GM21576 (cell line): Measurements from ENCODE around the gene MACROH2A2.
"Not testable (repeated sequence)": the region's sequence is repeated elsewhere in the genome, so short reads cannot be mapped to it uniquely, and the experiment has no call there.

ENCODE experiments used
- ATAC-seq: cut with Tn5 transposase; IDR thresholded peaks from one replicate; pipeline ENCODE4 v1.9.1; 2021; ENCODE audit warnings: mild to moderate bottlenecking, moderate library complexity; ENCODE audit not compliant: unreplicated experiment

The MACROH2A2 gene

DNA sequence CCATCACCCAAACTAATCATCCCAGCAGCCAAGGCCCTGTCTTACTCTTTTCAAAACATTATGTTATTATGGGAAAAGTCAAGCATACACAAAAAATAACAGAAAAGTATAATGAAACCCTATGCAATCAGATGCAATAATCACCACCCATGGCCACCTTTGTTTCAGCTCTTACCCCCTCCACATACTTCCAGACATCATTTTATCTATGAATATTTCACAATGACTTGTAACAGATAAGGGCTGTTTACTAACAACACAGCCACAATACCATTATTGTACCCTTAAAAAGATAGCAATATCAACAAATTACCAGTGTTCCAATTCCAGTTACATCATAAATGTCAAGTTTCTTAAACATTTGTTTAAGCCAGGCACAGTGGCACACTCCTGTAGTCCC is 44.8 kb downstream of the MACROH2A2 start:
- ATAC-seq: no peak

DNA sequence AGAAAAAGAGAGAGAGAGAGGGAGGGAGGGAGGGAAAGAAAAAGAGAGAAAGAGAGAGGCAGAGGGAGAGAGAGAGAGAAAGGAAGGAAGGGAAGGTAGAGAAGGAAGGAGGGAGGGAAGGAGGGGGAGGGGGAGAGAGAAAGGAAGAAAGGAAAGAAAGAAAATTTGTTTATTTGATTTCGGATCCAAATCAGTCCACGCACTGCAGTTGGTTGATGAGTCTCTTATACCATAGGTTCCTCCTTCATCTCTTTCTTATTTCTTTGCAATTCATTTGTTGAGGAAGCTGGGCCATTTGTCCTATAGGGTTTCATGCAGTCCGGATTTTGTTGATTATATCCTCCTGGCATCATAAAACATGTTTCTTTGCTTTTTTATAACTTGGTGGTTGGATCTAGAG is 45.6 kb downstream of the MACROH2A2 start:
- ATAC-seq: no peak

DNA sequence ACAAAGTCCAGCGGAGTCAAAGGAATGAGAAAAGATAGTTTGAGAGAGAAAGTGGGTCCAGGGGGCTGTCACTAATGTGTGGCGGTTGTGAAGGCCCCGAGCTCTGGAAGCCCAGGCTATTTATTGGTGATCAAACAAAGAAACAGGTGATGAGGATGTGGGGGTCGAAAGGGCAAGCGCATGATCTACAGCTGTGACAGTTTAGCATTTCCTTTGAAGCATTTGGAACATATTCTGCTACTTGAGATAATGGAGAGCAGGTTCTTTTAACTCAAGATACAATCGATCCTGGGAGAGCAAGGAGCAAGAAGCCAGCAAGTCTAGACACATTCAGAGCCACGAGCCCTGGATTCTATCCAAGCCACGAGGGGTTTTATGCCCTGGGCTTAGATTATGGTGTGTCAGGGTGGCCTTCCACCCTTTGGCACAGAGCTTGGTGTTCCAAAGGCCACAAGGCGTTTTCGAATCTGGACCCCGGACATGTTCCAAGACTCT is 48.5 kb downstream of the MACROH2A2 start:
- ATAC-seq: not testable (repeated sequence)

DNA sequence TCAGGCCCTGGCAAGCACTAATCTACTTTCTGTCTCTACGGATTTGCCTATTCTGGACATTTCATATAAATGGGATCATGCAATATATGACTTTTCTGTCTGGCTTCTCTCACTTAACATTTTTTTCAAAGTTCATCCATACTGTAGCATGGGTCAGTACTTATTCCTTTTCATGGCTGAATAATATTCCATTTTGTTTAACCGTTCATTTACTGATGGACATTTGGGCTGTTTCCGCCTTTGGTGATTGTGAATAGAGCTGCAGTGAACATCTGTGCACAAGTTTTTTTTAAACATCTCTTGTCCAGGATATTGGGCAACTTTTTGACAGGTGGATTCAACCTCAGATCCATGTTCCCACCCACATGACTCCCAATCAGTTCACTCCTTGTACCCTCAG is 49.0 kb downstream of the MACROH2A2 start:
- ATAC-seq: no peak

DNA sequence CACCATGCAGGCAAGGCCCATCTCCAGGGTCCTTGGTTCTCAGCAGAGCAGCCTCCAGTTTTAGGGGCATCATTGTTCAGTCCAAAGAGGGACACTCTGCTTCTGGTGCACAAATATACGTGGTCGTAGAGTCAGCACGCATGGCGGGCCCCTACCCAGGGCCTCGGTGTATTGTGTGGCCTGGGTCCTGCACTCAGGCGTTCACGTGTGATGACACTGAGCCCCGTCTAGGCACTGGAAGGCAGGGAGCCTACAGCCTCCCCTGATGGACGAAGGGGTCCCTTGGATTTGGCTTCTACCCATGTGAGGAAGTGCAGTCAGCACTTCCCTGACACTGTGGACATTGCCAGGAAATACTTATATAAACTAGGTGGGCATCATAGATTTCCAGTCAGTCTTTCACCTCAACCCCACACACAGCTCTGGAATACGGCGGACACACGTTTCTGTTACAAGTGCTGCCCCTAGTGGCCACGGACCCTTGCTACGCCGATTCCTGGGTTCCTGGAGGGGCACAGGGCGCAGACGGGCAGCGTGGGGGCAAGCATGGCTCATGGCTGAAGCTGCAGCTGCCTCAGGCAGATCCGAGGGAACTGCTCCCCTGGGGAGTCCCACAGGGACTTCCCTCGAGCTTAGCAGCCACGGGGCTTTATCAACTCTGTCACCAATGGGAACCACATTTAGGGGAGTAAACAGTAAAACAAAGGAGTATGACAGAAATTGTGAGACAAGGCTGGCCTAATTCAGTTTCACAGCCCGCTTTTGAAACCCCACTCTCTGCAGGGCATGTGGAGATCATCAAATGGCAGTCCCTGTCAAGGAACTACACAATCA is 54.5 kb downstream of the MACROH2A2 start:
- ATAC-seq: peak; percentile 67

DNA sequence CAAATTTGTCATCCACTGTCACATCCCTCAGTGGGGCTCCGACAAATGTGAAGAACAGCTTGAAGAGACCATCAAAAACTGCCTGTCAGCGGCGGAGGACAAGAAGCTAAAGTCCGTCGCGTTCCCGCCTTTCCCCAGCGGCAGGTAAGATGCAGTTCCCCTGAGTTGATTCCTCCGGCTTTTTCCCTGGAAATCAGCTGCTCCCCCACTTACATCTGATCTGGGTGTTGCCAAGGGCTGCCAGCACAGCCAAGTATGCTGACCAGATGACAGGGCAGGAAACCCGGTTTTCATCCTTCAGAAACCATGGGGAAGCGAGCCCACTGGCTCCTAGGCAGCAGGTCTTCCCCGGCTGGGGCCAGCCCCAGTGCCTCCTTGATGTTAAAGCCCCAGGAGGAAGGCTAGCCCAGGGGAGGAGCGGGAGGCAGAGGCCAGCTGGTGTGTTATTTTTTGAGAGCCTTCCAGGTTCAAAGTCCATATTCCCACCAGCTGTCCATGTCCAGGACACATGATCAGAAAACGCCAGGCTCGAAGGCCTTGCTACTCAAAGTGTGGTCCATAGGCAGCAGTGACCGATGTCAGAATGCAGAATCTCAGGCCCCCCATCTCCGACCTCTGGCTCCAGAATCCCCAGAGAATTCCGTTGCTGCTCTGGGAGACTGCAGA is 56.6 kb downstream of the MACROH2A2 start:
- no peak for ATAC-seq

DNA sequence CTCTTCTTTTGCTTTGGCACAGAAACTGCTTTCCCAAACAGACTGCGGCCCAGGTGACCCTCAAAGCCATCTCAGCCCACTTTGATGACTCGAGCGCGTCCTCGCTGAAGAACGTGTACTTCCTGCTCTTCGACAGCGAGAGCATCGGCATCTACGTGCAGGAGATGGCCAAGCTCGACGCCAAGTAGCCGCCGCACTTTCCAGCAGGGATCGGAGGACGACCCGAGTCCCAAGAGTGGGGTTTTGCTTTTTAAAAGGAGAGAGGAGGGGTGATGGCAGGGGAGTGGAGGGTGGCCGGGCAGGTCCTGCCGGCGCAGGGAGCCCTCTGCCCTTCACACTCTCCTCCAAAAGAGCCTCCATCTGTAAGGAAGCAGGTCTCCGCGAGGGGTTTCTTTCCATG is 58.9 kb downstream of the MACROH2A2 start:
- no peak for ATAC-seq

DNA sequence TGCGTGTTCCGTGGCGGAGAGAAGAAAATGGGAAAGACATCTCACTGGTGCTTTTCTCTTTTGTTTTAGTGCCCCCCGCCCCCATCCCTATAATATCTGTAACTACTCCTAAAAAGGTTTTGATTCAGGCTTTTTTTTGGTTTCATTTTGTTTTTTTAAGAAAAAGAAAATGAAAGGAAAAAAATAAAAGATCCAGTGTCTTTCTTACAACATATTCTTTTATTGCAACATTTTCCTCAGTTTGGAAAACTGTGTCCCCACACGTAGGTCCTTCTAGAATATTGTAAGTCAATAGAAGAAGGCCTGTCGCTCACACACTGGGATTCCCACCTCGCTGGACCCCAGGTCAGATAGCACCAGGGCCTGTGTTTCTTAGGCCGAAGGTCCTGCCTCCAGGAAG is 59.4 kb downstream of the MACROH2A2 start:
- no peak for ATAC-seq

DNA sequence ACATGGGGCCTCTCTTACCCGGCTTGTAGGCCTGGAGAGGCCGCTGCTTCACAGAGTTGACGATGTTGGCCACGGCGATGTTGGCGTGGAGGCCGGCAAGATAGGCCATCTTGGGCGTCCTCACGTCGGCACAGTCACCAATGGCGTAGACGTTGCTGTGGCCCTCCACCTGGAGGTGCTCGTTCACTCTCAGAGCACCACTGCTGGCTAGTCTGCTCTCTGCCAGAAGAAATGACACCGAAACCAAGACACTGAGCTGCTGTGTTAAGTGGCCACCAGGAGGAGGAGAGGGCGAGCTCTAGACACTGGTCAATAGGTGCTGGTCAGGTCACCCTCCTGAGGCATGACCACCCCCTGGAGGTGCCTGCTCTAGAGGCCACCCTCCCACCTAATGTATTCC is 62.3 kb downstream of the MACROH2A2 start:
- ATAC-seq: no peak

DNA sequence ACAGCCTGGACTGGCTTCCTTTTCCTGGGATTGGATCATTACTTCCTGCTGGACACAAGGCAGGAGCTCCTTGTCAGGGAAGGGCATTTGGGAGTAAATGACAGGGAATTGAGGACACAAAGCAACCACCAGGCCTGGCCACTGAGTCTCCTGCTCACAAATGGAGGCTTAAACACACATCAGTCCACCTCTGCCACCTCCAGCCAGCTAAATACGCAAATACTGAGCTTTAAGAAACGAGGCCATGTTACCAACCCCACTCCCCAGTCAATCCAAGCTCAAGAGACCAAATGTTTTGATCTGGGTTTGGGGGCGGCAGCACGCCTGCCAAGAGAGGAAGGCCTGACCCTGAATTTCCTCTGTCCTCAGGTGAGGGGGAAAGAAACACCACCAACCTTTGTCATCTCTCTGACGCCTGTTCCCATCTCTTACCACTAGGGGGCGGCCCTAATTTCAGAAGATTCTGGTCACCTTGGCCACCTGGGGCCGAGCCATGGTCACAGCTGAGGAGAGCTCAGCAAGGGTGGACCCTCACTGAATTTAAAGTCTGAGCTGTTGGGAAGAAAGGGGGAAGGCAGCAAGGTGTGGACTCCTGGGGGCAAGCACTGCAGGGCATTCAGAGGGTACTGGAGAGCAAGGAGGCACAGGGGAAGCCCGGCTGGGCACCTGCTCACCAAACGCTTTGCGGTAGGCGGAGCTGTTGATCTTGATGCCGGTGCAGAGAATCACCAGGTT is 63.5 kb downstream of the MACROH2A2 start:
- no peak for ATAC-seq

DNA sequence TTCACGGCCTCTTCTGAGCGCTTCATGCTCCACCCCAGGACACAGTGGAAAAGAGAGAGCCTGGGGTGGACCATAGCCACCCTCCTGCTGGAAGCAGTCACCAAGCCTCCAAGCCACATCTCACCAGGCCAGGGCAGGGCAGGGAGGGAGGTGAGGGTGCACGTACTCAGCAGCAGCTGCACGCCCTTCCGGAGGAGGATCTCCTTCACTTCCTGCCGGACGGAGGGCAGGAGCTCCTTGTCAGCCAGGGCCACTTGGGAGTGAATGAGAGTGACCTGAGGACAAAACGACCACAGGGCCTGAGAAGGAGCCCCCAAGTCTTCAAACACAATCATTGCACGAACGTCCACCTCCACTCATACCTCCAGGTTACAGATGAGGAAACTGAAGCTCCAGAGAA is 65.0 kb downstream of the MACROH2A2 start:
- no peak for ATAC-seq

DNA sequence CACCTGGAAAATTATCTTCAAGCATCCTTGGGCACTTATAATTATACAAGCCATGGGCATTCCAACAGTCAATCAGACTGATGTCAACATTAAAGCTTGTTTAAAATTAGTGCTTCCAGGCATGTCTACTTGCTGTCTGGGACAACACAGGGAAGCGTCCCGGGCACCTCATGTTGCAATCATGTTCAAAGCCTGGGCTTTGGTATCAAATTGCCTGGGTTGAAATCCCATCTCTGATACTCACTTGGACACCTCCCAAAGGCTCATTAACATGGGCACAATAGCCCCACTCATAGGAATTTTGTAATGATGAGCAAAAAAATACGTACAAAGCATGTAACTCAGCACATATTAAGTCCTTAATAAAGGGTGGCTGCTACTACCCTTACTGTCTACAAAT is 65.5 kb downstream of the MACROH2A2 start:
- no peak for ATAC-seq

DNA sequence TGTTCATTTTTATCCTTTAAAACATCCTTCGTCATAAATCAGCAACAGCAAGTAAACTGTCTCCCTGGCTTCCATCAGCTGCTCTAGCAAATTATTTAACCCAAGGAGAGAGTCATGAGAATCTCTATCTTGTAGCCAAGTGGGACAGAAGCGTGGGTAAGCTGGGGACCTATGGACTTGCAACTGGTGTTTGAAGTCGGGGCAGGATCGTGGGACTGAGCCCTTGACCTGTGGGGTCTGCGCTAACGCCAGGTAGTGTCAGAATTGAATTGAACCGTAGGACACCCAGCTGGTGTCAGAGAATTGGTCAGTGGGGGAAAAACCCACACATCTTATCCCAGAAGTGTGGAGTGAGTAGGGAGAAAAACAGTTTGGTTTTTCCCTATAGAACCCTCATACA is 66.6 kb downstream of the MACROH2A2 start:
- no peak for ATAC-seq

DNA sequence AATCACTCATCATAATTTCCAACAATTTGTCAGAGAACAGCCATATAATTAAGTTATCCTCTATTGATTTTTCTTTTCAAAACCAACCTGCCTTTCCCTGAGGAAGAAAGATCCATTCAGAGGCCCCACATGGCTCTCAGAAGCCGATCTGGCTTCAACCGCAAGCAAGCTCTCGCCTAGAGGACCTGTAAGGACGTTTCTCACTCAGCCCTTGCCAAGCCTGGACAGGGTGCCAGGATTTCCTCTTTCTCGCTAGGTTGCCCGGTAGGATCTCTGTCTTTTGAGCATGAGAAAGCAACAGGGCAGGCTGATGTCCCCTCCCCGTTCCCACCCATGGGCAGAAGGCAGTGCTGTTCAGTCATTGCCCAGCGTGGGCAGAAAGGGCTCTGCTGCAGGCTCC is 67.0 kb downstream of the MACROH2A2 start:
- ATAC-seq: no peak

DNA sequence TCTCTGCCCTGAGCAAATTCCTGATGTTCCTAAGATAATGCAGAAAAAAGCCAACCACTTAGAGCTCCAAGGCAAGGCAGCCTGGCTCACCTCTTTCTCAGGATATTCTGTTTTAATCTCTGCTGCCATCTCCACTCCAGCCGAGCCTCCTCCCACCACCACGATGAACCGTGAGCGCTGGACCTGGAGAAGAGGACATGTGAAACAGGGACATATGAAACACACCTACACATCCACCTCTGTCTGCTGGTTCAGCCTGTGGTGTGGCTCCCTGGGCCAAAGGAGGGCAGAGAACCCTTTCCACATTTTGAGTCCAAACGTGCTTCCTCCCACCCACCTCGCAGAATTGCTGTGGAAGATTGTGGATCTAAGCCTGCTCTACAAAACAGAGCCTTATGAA is 67.8 kb downstream of the MACROH2A2 start:
- no peak for ATAC-seq

DNA sequence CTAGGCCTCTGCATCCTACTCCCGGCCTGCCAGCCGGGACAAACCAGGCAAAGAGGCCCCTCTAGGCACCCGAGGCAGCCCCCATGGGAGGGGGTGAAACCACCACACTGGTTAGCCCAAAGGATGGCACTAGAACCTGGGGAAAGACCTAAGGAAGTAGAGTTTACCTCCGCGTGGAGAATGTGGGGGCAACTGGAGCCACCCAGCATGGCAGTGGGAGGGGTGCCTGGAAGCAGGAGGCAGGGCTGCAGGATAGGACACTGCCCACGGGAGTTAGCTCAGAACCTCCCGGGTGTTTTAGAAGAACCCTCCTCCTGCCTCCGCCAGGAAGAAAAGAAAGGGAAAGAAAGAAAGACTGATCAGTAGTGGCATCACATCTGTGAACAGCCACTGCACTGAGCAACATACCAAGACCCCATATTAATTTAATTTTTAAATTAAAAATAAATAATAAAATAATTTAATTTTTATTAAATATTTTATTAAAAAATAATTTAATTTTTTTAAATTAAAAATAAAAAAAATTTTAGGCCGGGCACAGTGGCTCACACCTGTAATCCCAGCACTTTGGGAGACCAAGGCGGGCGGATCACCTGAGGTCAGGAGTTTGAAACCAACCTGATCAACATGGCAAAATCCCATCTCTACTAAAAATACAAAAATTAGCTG is 68.8 kb downstream of the MACROH2A2 start:
- ATAC-seq: no peak

DNA sequence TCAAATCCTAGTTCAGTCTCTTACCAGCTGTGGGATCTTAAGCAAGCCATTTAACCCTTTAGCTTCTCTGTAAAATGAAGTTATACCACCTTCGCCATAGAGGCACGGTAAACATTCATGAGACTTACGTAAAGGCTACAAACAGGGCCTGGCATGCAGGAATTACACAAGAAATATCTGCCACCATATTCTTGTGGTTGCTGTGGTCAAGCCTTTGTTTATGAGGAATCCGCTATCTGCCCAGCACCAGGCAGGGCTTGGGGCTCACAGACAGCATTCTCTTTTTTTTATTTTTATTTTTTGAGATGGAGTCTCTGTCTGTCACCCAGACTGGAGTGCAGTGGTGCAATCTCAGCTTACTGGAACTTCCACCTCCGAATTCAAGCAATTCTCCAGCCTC is 70.1 kb downstream of the MACROH2A2 start:
- no peak for ATAC-seq

DNA sequence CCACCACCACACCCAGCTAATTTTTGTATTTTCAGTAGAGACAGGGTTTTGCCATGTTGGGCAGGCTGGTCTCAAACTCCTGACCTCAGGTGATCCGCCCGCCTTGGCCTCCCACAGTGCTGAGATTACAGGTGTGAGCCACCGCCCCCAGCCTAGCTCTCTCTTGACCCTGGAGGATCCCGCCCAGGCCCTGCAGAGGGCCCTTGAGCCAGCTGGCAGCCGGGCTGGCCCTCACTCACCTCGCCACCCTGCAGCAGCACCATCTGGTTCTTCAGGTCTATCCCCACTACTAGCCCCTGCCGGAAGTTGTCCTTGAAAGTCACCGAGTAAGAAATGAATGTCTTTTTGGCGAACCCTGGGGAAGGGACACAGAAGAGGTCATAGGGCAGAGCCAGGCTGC is 70.5 kb downstream of the MACROH2A2 start:
- not testable (repeated sequence) for ATAC-seq

DNA sequence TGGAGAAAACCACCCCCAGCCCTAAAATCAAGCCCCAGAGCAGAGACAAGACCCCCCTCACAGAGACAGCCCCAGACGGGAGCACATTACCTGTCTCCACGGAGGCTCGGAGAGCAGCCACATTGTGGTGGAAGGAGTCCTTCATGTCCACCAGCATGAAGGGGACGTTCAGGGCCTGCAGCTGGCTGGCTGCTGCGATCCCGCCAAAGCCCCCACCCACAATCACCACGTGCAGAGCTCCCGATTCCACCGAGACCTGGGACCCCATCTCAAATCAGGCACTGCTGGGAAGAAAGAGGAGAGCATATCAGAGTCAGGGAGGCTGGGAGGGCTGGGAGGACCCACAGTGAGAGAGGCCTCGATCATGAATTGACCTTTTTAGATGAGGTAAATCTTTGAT is 71.2 kb downstream of the MACROH2A2 start:
- ATAC-seq: no peak

DNA sequence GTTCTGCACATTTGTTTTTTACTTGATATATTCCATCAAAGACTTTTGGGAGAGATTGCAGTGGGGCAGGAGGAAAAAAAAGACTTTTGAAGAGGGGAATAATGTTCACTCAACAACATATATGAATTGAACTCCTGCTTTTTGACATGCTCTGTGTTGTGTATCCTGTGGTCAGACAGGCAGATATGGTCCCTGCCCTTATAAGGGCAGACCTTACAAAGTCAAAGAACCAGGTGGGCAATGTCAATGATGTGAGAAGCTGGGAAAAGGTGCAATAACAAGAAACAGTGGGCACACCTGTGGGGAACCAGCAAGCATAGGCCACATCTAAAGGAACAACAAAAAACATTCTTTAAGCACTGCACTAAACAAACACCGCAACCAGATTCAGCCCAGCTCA is 71.8 kb downstream of the MACROH2A2 start:
- no peak for ATAC-seq

DNA sequence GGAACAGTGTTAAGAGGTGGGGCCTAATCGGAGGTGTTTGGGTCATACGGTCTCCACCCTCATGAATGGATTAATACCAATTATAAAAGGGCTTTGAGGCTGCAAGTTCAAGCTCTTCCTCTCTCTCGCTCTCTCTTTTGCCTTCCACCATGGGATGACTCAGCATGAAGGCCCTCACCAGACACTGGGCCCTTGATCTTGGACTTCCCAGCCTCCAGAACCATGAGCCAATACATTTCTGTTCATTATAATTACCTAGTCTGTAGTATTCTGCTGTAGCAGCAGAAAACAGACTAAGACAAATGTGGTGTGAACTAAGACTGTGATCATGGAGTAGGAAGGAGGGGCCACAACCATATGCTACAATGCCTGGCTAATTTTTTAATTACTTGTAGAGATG is 72.3 kb downstream of the MACROH2A2 start:
- no peak for ATAC-seq
